ENCODE results near the gene MYO10.

- TF ChIP-seq CTCF (tag by site-specific recombination; IDR thresholded peaks at IDR 0.05) (no peak), ZNF785 (tag by site-specific recombination; IDR thresholded peaks at IDR 0.05) (no peak), ZNF76 (tag by site-specific recombination; IDR thresholded peaks at IDR 0.05; ENCODE audit: borderline replicate concordance, low read depth) (no peak), REST (tag by site-specific recombination; IDR thresholded peaks at IDR 0.05) (no peak), KLF16 (tag by site-specific recombination; IDR thresholded peaks at IDR 0.05) (no peak), ZFP41 (tag by site-specific recombination; IDR thresholded peaks at IDR 0.05; ENCODE audit: borderline replicate concordance) (no peak), ZNF558 (tag by site-specific recombination; IDR thresholded peaks at IDR 0.05) (no peak), ZNF776 (tag by site-specific recombination; IDR thresholded peaks at IDR 0.05; ENCODE audit: borderline replicate concordance) (no peak), PRDM10 (tag by site-specific recombination; IDR thresholded peaks at IDR 0.05) (no peak), ZNF449 (tag by site-specific recombination; IDR thresholded peaks at IDR 0.05) (no peak), ZNF837 (tag by site-specific recombination; IDR thresholded peaks at IDR 0.05) (no peak), ZNF623 (tag by site-specific recombination; IDR thresholded peaks at IDR 0.05) (no peak), ZNF549 (tag by site-specific recombination; IDR thresholded peaks at IDR 0.05) (no peak)
Observed at GRCh38 chr5:16664368-16664767, 271.7 kb downstream of the MYO10 start.
